GM18873 (cell line): ENCODE measurements around the gene KCNQ1.

Source experiments
- ATAC-seq: cut with Tn5 transposase; IDR thresholded peaks from one replicate; pipeline ENCODE4 v1.9.1; 2021; ENCODE audit warnings: mild to moderate bottlenecking, moderate library complexity, moderate number of reproducible peaks; ENCODE audit not compliant: unreplicated experiment, low FRiP score

The KCNQ1 gene, protein sequence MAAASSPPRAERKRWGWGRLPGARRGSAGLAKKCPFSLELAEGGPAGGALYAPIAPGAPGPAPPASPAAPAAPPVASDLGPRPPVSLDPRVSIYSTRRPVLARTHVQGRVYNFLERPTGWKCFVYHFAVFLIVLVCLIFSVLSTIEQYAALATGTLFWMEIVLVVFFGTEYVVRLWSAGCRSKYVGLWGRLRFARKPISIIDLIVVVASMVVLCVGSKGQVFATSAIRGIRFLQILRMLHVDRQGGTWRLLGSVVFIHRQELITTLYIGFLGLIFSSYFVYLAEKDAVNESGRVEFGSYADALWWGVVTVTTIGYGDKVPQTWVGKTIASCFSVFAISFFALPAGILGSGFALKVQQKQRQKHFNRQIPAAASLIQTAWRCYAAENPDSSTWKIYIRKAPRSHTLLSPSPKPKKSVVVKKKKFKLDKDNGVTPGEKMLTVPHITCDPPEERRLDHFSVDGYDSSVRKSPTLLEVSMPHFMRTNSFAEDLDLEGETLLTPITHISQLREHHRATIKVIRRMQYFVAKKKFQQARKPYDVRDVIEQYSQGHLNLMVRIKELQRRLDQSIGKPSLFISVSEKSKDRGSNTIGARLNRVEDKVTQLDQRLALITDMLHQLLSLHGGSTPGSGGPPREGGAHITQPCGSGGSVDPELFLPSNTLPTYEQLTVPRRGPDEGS

DNA sequence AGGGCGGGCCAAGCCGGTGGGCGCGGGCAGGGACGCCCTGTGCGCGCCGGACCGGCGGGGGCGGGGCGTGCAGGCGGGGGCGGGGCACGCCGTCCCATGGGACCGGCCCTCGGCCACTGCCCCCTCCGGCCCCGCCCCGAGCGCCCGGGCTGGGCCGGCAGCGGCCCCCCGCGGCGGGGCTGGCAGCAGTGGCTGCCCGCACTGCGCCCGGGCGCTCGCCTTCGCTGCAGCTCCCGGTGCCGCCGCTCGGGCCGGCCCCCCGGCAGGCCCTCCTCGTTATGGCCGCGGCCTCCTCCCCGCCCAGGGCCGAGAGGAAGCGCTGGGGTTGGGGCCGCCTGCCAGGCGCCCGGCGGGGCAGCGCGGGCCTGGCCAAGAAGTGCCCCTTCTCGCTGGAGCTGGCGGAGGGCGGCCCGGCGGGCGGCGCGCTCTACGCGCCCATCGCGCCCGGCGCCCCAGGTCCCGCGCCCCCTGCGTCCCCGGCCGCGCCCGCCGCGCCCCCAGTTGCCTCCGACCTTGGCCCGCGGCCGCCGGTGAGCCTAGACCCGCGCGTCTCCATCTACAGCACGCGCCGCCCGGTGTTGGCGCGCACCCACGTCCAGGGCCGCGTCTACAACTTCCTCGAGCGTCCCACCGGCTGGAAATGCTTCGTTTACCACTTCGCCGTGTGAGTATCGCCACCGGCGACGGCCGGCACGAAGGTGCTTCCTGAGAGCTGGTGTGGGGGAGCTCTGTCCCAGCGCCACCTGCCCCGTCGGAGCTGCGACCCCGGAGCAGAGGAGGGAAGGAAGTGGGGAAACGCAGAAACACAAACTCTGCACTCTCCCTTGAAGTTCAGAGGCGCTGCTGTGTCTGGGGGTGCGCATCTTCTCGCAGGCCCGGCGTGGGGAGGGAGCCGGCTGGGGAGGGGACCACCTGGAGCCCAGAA is at the start of gene KCNQ1:
Gene KCNQ1 (plus strand): TSS at position 188 of the 925 bp plus-strand sequence. CDS start 91 bp downstream, at position 279.
- no peak for ATAC-seq

DNA sequence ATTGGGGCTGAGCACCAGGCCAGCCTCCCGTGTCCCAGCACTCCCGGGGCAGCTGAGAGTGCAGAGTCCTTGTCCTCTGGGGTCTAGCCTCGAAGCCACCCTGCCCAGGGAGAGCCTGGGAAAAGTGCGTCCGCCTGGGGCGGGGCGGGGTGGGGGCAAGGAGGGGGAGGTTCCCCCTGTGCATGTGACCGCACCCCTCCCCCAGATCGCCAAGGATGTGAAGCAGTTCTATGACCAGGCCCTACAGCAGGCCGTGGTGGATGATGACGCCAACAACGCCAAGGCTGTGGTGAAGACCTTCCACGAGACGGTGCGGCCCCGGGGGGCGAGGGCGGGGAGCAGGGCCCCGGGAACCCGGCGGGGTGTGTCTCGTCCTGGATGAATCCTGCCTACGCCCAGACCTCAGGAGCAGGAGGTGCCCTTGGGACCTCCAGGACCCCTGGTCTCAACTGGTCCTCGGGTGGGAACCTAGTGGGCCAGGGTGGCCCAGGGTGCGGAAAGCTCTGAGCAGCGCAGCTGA is 49.5 kb upstream of the KCNQ1 start:
- no peak for ATAC-seq

DNA sequence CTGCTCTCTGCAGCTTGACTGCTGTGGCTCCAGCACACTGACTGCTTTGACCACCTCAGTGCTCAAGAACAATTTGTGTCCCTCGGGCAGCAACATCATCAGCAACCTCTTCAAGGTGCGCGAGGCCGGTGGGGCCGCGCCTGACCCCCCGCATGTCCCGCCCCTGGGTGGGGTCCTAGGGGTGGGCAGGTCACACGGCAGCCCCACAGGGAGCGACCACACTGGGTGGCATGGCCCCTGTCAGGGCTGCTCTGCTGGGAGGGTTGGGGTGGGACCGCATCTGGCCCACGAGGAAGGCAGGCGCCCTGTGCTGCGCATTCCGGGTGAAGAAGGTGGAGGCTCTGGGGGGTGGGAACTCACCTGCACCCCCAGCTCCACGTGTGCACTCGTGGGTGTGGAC is 49.0 kb upstream of the KCNQ1 start:
- no peak for ATAC-seq

DNA sequence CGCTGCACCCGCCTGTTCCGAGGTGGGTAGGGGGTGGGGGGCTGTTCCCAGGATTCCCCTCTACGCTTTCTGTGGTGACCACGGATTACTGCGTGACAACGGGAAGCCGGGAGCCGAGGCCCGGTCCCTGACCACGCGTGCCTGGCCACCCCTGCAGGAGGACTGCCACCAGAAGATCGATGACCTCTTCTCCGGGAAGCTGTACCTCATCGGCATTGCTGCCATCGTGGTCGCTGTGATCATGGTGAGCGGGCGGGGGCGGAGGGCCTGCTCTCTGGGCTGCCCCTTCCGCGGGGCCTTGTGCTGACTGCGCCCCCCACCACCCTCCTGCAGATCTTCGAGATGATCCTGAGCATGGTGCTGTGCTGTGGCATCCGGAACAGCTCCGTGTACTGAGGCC is 48.3 kb upstream of the KCNQ1 start:
- ATAC-seq = no peak

DNA sequence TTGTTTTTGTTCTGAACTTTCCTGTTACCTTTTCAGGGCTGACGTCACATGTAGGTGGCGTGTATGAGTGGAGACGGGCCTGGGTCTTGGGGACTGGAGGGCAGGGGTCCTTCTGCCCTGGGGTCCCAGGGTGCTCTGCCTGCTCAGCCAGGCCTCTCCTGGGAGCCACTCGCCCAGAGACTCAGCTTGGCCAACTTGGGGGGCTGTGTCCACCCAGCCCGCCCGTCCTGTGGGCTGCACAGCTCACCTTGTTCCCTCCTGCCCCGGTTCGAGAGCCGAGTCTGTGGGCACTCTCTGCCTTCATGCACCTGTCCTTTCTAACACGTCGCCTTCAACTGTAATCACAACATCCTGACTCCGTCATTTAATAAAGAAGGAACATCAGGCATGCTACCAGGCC is 47.8 kb upstream of the KCNQ1 start:
- ATAC-seq = no peak

DNA sequence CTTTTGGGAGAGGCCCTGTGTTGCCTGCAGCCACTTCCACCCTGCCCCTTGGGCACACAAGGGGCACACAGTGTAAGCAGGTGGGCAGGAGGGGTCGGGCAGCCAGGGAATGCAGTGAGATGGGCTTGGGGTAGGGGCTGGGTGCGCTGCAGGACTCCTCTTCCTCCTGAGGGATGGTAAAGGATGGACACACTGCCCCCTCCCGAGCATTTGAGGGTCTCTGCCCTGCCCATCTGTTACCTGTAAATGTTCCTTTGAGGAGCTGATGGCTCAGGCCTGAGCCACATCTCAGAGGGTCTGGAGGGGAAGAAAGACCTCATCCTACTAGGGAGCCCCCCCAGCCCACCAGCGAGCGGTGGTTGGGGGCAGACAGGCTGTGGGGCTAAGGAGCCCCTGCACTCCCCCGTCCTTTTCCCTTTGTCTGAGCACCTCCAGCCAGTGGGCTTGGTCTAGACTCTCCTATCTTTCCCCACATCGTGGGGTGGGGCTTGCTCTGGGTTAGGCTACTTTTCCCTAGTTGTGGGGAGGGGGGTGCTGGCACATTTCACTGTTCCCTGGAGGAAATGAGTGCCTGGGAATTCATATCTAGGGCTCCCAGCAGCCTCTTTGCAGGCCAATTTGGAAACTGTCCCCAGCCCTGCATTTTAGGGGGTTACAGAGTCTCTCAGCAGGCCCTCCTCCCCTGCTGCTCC is 46.0 kb upstream of the KCNQ1 start:
- no peak for ATAC-seq

GRCh38 chr11:2399488-2400068 is 45.2 kb upstream of the KCNQ1 start:
- ATAC-seq = no peak

GRCh38 chr11:2400069-2400761 is 44.6 kb upstream of the KCNQ1 start, which contains the start of gene TSSC4:
TSSC4 (plus strand) TSS chr11:2400750; CDS start chr11:2402634, 1,884 bp downstream.
- peak; percentile 83 for ATAC-seq

DNA sequence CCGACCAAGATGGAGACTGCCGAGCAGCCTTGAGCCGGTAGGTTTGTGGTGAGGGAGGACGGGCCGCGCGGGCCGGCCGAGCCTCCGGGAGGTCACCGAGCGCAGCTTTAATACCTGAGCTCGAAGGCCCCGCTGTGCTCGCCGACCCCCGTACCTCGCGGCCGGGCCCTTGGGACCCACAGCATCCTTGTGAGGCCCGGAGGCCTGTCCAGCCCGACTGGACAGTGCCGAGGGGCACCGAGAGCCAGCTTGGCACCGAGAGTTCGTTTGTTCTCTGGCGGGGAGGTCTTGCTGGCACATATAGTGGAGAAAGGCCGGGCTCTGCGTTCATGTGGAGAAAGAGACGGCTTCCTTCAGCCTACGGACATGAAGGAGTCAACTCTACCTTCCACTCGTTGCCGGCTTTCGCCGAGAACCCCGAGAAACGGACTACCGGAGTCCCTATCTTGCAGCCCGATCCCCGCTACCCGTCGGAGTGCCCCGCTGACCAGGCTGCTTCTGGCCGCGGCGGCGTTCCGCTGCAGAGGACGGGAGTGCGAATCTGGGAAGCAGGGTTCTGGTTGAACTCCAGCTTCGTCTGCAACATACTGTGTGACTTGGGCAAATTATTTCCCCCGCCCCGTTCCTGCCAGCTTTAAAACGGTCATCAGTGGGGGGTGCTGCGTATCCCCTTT is 43.9 kb upstream of the KCNQ1 start:
- ATAC-seq = peak; percentile 6

DNA sequence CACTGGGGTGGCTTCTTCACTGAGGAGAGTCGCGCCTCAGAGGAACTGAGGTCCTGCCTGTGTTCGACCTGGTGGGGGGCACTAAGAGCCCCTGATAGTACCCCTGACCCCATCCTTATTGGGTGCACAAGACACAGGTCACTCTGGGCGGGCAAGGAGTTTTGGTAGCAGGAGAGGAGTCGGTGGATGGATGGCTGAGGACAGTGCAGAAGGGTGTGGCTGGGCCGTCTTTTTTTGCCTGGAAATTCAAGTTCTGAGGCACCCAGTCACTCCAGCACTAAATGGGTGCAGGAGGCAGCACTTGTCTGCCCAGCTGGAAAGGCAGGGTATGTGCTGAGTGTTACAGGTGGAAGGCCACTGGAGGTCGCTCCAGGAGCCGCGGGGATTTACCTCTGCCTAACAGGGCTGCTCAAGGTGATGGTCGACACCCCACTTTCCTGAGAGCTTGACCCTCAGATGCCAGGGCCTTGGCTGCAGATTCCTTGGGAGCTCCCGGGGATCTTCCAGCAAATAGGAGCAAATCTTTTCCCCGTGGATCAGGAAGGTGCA is 43.3 kb upstream of the KCNQ1 start:
- no peak for ATAC-seq

- ATAC-seq = no peak
Measured at GRCh38 chr11:2402106-2402505, 42.7 kb upstream of the KCNQ1 start.

- ATAC-seq = no peak
Measured at GRCh38 chr11:2402890-2403645, 41.7 kb upstream of the KCNQ1 start.

GRCh38 chr11:2404735-2405196 is 40.0 kb upstream of the KCNQ1 start:
- no peak for ATAC-seq

DNA sequence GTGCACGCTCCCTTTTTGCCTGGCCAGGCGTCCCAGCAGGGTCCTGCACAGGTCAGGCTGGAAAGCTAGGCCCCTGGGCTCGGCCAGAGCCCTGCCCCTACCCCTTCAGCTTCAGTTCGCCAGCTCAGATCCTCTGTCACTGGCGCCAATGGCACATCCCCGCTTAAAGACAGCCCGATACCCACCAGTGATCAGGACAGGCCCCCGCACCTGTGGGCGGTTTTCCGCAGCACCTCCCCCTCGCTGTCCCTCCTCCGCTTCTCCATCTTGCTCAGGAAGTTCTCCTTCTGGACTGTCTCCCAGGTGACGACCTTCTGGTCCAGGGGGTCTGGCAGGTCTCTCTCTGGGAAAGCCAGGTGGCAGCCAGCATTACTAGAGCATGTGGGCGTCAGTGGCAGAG is 38.4 kb upstream of the KCNQ1 start:
- ATAC-seq = no peak

- no peak for ATAC-seq
Measured at GRCh38 chr11:2406878-2407410, 37.9 kb upstream of the KCNQ1 start.

- ATAC-seq = no peak
Measured at GRCh38 chr11:2408671-2409070, 36.1 kb upstream of the KCNQ1 start.

GRCh38 chr11:2409126-2409525 is 35.7 kb upstream of the KCNQ1 start:
- no peak for ATAC-seq
